ENCODE data around the gene OR13C5.

OR13C5 gene

GRCh38 chr9:104575456-104575855 lies 23.8 kb downstream of the OR13C5 start:
- H3K4me3 ChIP-seq (replicated peaks in 1 of 2; ENCODE audit: low read depth in 2 of 2, low read length in 2 of 2), result no peak overlapping the region
- TF ChIP-seq, protein P1, sequence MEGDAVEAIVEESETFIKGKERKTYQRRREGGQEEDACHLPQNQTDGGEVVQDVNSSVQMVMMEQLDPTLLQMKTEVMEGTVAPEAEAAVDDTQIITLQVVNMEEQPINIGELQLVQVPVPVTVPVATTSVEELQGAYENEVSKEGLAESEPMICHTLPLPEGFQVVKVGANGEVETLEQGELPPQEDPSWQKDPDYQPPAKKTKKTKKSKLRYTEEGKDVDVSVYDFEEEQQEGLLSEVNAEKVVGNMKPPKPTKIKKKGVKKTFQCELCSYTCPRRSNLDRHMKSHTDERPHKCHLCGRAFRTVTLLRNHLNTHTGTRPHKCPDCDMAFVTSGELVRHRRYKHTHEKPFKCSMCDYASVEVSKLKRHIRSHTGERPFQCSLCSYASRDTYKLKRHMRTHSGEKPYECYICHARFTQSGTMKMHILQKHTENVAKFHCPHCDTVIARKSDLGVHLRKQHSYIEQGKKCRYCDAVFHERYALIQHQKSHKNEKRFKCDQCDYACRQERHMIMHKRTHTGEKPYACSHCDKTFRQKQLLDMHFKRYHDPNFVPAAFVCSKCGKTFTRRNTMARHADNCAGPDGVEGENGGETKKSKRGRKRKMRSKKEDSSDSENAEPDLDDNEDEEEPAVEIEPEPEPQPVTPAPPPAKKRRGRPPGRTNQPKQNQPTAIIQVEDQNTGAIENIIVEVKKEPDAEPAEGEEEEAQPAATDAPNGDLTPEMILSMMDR (IDR thresholded peaks at IDR 0.05; ENCODE audit: low read depth, low read length), result no peak
- peak in 1 of 2 donors; percentile 5 for DNase-seq (ENCODE audit: low read depth in 2 of 2)

GRCh38 chr9:104572612-104573011 lies 26.6 kb downstream of the OR13C5 start:
- TF ChIP-seq, protein P1 (IDR thresholded peaks at IDR 0.05; ENCODE audit: low read depth, low read length), result no peak
- DNase-seq (ENCODE audit: low read depth in 2 of 2), result no peak
- H3K4me3 ChIP-seq (replicated peaks in 1 of 2; ENCODE audit: low read depth in 2 of 2, low read length in 2 of 2), result no peak overlapping the region

DNA sequence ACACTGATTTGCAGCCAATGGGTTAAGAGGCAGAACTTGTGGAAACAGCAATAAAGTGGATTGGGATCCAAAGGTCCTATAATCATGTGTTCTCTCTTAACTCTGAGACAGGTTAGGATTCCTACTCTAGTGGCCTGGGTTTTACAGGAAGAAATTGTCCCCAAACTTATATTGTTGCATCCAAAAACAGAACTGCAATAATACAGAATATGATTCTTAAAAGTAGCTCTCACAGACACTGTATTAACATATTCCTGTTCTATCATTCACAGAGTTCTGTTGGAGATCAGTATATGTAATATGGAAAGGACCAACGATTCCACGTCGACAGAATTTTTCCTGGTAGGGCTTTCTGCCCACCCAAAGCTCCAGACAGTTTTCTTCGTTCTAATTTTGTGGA lies 30.3 kb downstream of the OR13C5 start, which contains the start of gene OR13C8:
Gene OR13C8 (plus strand): TSS at position 301 of the 400 bp plus-strand sequence. CDS start 0 bp downstream, at position 301.
- no peak within 1 kb of the TSS for H3K4me3 ChIP-seq (replicated peaks in 1 of 2; ENCODE audit: low read depth in 2 of 2, low read length in 2 of 2)
- no peak for DNase-seq (ENCODE audit: low read depth in 2 of 2)
- TF ChIP-seq, protein P1 (IDR thresholded peaks at IDR 0.05; ENCODE audit: low read depth, low read length), result no peak

GRCh38 chr9:104564358-104564757 lies 34.9 kb downstream of the OR13C5 start:
- TF ChIP-seq, protein P1 (IDR thresholded peaks at IDR 0.05; ENCODE audit: low read depth, low read length), result no peak
- DNase-seq (ENCODE audit: low read depth in 2 of 2), result no peak
- H3K4me3 ChIP-seq (replicated peaks in 1 of 2; ENCODE audit: low read depth in 2 of 2, low read length in 2 of 2), result no peak overlapping the region

- TF ChIP-seq, protein P1 (IDR thresholded peaks at IDR 0.05; ENCODE audit: low read depth, low read length), result no peak
- H3K4me3 ChIP-seq (replicated peaks in 1 of 2; ENCODE audit: low read depth in 2 of 2, low read length in 2 of 2), result no peak overlapping the region
- no peak for DNase-seq (ENCODE audit: low read depth in 2 of 2)
Measured at GRCh38 chr9:104556830-104557634, 42.2 kb downstream of the OR13C5 start.

- peak in 1 of 2 donors; percentile 1 for DNase-seq (ENCODE audit: low read depth in 2 of 2)
- H3K4me3 ChIP-seq (replicated peaks in 1 of 2; ENCODE audit: low read depth in 2 of 2, low read length in 2 of 2), result no peak overlapping the region
- TF ChIP-seq, protein P1 (IDR thresholded peaks at IDR 0.05; ENCODE audit: low read depth, low read length), result no peak
Measured at GRCh38 chr9:104555521-104555920, 43.7 kb downstream of the OR13C5 start.
